Measurements from ENCODE around the gene CYP21A2. TPM values are rescaled to one million over a fixed set of nuclear protein-coding genes. Genes with fewer than 3 reads are reported as not detected.

The CYP21A2 gene
- total RNA-seq, 3 donors from 2014 or later (not counting 1 experiment from before 2014, with no cell fraction given): 0.28 to 0.43 TPM; not detected in 1

DNA sequence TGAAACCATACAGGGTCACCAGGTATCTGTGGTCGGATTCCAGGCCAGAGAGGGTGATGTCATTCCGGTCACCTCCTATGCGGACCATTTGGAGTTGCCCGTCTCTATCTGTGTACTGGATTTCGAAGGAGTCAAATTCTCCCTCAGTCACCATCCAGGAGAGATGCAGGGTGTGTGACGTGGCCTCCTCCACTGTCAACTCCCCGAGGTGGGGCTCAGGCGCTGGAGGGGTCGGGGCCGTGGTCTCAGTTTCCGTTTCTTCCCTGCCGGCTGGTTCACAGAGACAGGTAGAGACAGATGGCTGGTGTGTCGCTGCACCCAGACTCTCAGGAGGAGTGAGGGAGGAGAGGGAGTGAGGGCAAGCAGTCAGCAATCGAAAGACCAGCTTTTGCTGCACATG, 30.7 kb downstream of the CYP21A2 start:
- intact Hi-C loops (cut with micrococcal nuclease): no loop called here
- Histone ChIP-seq H3K9me3 (ENCODE audit: control insufficient read depth, insufficient read depth, low read length) (no peaks in the 10 kb centered on the region), H3K36me3 (ENCODE audit: control insufficient read depth, insufficient read depth, low read length) (no peaks in the 10 kb centered on the region), H3K4me3 (ENCODE audit: low read length) (no peak overlapping the region), H3K4me1 (ENCODE audit: control insufficient read depth, insufficient read depth, low read length) (no peaks in the 10 kb centered on the region), H3K27ac (ENCODE audit: low read length) (no peak overlapping the region), H3K27me3 (ENCODE audit: control insufficient read depth, insufficient read depth, low read length) (no peaks in the 10 kb centered on the region)
- no peak for DNase-seq
- TF ChIP-seq, protein P1, sequence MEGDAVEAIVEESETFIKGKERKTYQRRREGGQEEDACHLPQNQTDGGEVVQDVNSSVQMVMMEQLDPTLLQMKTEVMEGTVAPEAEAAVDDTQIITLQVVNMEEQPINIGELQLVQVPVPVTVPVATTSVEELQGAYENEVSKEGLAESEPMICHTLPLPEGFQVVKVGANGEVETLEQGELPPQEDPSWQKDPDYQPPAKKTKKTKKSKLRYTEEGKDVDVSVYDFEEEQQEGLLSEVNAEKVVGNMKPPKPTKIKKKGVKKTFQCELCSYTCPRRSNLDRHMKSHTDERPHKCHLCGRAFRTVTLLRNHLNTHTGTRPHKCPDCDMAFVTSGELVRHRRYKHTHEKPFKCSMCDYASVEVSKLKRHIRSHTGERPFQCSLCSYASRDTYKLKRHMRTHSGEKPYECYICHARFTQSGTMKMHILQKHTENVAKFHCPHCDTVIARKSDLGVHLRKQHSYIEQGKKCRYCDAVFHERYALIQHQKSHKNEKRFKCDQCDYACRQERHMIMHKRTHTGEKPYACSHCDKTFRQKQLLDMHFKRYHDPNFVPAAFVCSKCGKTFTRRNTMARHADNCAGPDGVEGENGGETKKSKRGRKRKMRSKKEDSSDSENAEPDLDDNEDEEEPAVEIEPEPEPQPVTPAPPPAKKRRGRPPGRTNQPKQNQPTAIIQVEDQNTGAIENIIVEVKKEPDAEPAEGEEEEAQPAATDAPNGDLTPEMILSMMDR (IDR thresholded peaks at IDR 0.05): no peak
- Mint-ChIP-seq H3K4me1 (no peaks in the 10 kb centered on the region), H3K27ac (no peak overlapping the region), H3K9me3 (no peaks in the 10 kb centered on the region), H3K27me3 (ENCODE audit: low read depth in 2 of 2) (peaks cover 0 to 5% of the 10 kb centered on the region in 2 donors), H3K36me3 (no peaks in the 10 kb centered on the region), H3K4me3 (no peak overlapping the region)
- 84% methylated on average over 14 of the region's 14 CpGs for WGBS (ENCODE audit: insufficient coverage)
- no peak for ATAC-seq

DNA sequence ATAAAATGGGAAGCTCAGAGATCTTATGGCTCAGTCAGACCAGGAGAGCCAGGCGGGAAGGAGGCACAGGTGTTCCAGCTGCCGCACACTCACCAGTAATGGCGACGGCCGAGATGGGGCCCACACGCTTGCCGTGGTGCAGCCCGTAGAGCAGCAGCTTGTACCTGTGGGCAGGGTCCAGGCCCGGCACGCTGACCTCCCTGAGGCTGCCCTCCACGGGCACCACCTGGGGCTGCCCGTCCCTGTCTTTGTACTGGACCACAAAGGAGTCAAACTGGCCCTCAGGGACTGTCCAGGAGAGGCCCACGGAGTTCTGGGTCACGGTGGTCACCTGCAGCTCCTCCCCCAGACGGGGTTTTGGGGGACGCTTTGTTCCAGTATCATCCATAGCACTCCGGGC, 31.2 kb downstream of the CYP21A2 start:
- H3K4me1 Mint-ChIP-seq: no peaks in the 10 kb centered on the region
- H3K9me3 Mint-ChIP-seq: no peaks in the 10 kb centered on the region
- TF ChIP-seq, protein P1 (IDR thresholded peaks at IDR 0.05): no peak
- Histone ChIP-seq H3K36me3 (ENCODE audit: control insufficient read depth, insufficient read depth, low read length) (no peaks in the 10 kb centered on the region), H3K27me3 (ENCODE audit: control insufficient read depth, insufficient read depth, low read length) (no peaks in the 10 kb centered on the region), H3K4me1 (ENCODE audit: control insufficient read depth, insufficient read depth, low read length) (no peaks in the 10 kb centered on the region), H3K9me3 (ENCODE audit: control insufficient read depth, insufficient read depth, low read length) (no peaks in the 10 kb centered on the region), H3K27ac (ENCODE audit: low read length) (no peak overlapping the region), H3K4me3 (ENCODE audit: low read length) (no peak overlapping the region)
- peaks cover 0 to 5% of the 10 kb centered on the region in 2 donors for H3K27me3 Mint-ChIP-seq (ENCODE audit: low read depth in 2 of 2)
- WGBS (ENCODE audit: insufficient coverage): 88% methylated on average over 17 of the region's 17 CpGs
- no peak for DNase-seq
- intact Hi-C loops (cut with micrococcal nuclease): no loop called here
- ATAC-seq: no peak
- H3K36me3 Mint-ChIP-seq: no peaks in the 10 kb centered on the region
- no peak overlapping the region for H3K4me3 Mint-ChIP-seq
- H3K27ac Mint-ChIP-seq: no peak overlapping the region

DNA sequence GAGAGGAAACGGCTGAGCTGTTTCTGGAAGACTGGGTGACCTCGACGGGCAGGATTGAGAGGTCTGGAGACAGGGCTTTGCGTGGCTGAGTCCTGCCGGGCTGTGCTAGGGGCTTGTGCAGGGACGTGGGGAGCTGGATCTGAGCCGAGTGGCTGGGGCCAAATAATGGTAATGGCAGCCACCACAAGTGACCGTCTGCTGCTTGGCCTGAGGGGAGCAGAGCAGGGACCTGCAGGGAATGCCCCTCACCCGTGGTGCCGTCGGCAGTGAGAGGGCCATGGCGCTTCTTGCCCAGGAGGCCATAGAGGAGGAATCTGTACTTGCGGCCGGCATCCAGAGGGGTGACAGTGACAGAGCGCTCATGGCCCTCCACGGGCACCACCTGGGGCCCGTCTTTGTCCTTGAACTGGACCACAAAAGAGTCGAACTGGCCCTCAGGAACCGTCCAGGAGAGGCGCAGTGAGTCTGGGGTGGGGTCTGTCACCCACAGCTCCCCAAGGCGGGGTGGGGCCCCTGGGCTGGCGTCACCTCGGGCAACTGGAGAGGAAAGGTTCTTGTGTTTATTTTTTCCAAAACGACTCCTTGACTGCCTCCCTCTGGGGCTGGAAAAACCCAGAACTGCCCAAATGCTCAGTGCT, 31.8 kb downstream of the CYP21A2 start:
- no peak overlapping the region for H3K4me3 ChIP-seq (ENCODE audit: low read length)
- H3K27me3 Mint-ChIP-seq (ENCODE audit: low read depth in 2 of 2): peaks cover 0 to 7% of the 10 kb centered on the region in 2 donors
- intact Hi-C loops (cut with micrococcal nuclease): no loop called here

More for the DNA sequence above, 31.8 kb downstream of the CYP21A2 start:
- TF ChIP-seq, protein P1 (IDR thresholded peaks at IDR 0.05): no peak
- Histone ChIP-seq H3K4me1 (ENCODE audit: control insufficient read depth, insufficient read depth, low read length) (no peaks in the 10 kb centered on the region), H3K27ac (ENCODE audit: low read length) (no peak overlapping the region), H3K36me3 (ENCODE audit: control insufficient read depth, insufficient read depth, low read length) (no peaks in the 10 kb centered on the region), H3K9me3 (ENCODE audit: control insufficient read depth, insufficient read depth, low read length) (no peaks in the 10 kb centered on the region), H3K27me3 (ENCODE audit: control insufficient read depth, insufficient read depth, low read length) (no peaks in the 10 kb centered on the region)
- H3K9me3 Mint-ChIP-seq: no peaks in the 10 kb centered on the region
- no peaks in the 10 kb centered on the region for H3K36me3 Mint-ChIP-seq
- no peak overlapping the region for H3K4me3 Mint-ChIP-seq
- ATAC-seq (no peak), DNase-seq (no peak)
- 85% methylated on average over 23 of the region's 24 CpGs for WGBS (ENCODE audit: insufficient coverage)
- H3K4me1 Mint-ChIP-seq: no peaks in the 10 kb centered on the region
- no peak overlapping the region for H3K27ac Mint-ChIP-seq
